OCI-LY1 (cell line): ENCODE results near the gene CD84.

ENCODE experiments used
- H2AFZ ChIP-seq: fragments of 200-600 bp; sonication (generic), shearing (Covaris generic); 2 replicates; pipeline ENCODE4 v1.6.0; 2014; ENCODE audit warnings: antibody characterized with exemption, mild to moderate bottlenecking, low read length
- H3F3A ChIP-seq: fragments of 200-600 bp; sonication (generic), shearing (Covaris generic); 2 replicates; pipeline ENCODE4 v1.6.0; 2014; ENCODE audit warnings: mild to moderate bottlenecking, antibody characterized with exemption, low read length, moderate library complexity; ENCODE audit not compliant: insufficient read depth
- H3K27ac ChIP-seq: fragments of 200-600 bp; sonication (generic); 2 replicates; pipeline ENCODE4 v1.5.1; 2014; ENCODE audit warnings: low read length, mixed run types, mild to moderate bottlenecking, low read depth; ENCODE audit not compliant: poor library complexity, severe bottlenecking
- H3K27me3 ChIP-seq: fragments of 200-600 bp; sonication (generic); 2 replicates; pipeline ENCODE4 v1.6.0; 2014; ENCODE audit warnings: antibody characterized with exemption, mild to moderate bottlenecking, low read length, moderate library complexity; ENCODE audit not compliant: insufficient read depth
- H3K36me3 ChIP-seq: fragments of 200-600 bp; sonication (generic); 2 replicates; pipeline ENCODE4 v1.6.1; 2014; ENCODE audit warnings: mild to moderate bottlenecking, antibody characterized with exemption, low read length, moderate library complexity, mixed read lengths; ENCODE audit not compliant: insufficient read depth
- H3K4me1 ChIP-seq: fragments of 200-600 bp; sonication (generic); 2 replicates; pipeline ENCODE4 v1.5.1; 2014; ENCODE audit warnings: mild to moderate bottlenecking, low read length, moderate library complexity; ENCODE audit not compliant: insufficient read depth, severe bottlenecking
- H3K4me2 ChIP-seq: fragments of 200-600 bp; sonication (generic), shearing (Covaris generic); 2 replicates; pipeline ENCODE4 v1.6.1; 2014; ENCODE audit warnings: low read length
- H3K4me3 ChIP-seq: fragments of 200-600 bp; sonication (generic); 2 replicates; pipeline ENCODE4 v1.5.1; 2014; ENCODE audit warnings: low read length, low read depth, mild to moderate bottlenecking, mixed read lengths; ENCODE audit not compliant: poor library complexity, severe bottlenecking
- H3K79me2 ChIP-seq: fragments of 200-600 bp; shearing (Covaris generic); 2 replicates; pipeline ENCODE4 v1.6.1; 2016; ENCODE audit warnings: mixed run types, low read length, mixed read lengths; ENCODE audit not compliant: insufficient read depth
- H3K9ac ChIP-seq: fragments of 200-600 bp; sonication (generic), shearing (Covaris generic); 2 replicates; pipeline ENCODE4 v1.6.1; 2014; ENCODE audit warnings: mild to moderate bottlenecking, low read length, mixed read lengths
- H3K9me2 ChIP-seq: fragments of 200-600 bp; sonication (generic), shearing (Covaris generic); 2 replicates; pipeline ENCODE4 v1.6.1; 2014; ENCODE audit warnings: low read depth, mild to moderate bottlenecking, low read length, mixed read lengths
- H3K9me3 ChIP-seq: fragments of 200-600 bp; shearing (Covaris generic); 2 replicates; pipeline ENCODE4 v1.6.1; 2014; ENCODE audit warnings: low read length, mixed read lengths
- H4K20me1 ChIP-seq: fragments of 200-600 bp; sonication (generic), shearing (Covaris generic); 2 replicates; pipeline ENCODE4 v1.6.0; 2016; ENCODE audit warnings: mild to moderate bottlenecking, low read length; ENCODE audit not compliant: insufficient read depth
- CTCF ChIP-seq: fragments of 200-600 bp; sonication (generic), shearing (Covaris generic); IDR thresholded peaks from 2 replicates; pipeline ENCODE4 v1.5.1; 2017; ENCODE audit warnings: mild to moderate bottlenecking, antibody characterized with exemption, low read length, moderate library complexity, mixed read lengths
- EZH2 ChIP-seq: fragments of 200-600 bp; sonication (generic), shearing (Covaris generic); IDR thresholded peaks from 2 replicates; pipeline ENCODE4 v1.8.0; 2017; ENCODE audit warnings: borderline replicate concordance, mixed run types, mild to moderate bottlenecking, antibody characterized with exemption, low read length, moderate library complexity, mixed read lengths

The CD84 gene

GRCh38 chr1:160608941-160609340 lies 29.6 kb upstream of the CD84 start:
- Histone ChIP-seq H3K9me2 (no peaks in the 10 kb centered on the region), H3K36me3 (no peaks in the 10 kb centered on the region), H3K27me3 (no peaks in the 10 kb centered on the region), H3K4me3 (no peak overlapping the region), H3F3A (no peaks in the 10 kb centered on the region), H3K9me3 (no peaks in the 10 kb centered on the region), H3K4me2 (no peak overlapping the region), H4K20me1 (no peaks in the 10 kb centered on the region), H3K9ac (no peak overlapping the region), H3K27ac (no peak overlapping the region), H2AFZ (no peak overlapping the region), H3K4me1 (peaks cover 46% of the 10 kb centered on the region), H3K79me2 (no peaks in the 10 kb centered on the region)
- no peak for TF ChIP-seq CTCF
- TF ChIP-seq EZH2 = no peak

- Histone ChIP-seq H3K9me2 (no peaks in the 10 kb centered on the region), H3K9ac (no peak overlapping the region), H3K27ac (no peak overlapping the region), H3K27me3 (no peaks in the 10 kb centered on the region), H3K36me3 (no peaks in the 10 kb centered on the region), H4K20me1 (no peaks in the 10 kb centered on the region), H3K79me2 (no peaks in the 10 kb centered on the region), H3K4me2 (no peak overlapping the region), H3F3A (no peaks in the 10 kb centered on the region), H2AFZ (no peak overlapping the region), H3K4me1 (peaks cover 46% of the 10 kb centered on the region), H3K9me3 (no peaks in the 10 kb centered on the region), H3K4me3 (no peak overlapping the region)
- TF ChIP-seq EZH2 = no peak
- TF ChIP-seq CTCF = no peak
Observed at GRCh38 chr1:160608514-160608913, 29.2 kb upstream of the CD84 start.

GRCh38 chr1:160608057-160608456 lies 28.8 kb upstream of the CD84 start:
- no peaks in the 10 kb centered on the region for H3K9me2 ChIP-seq
- no peak overlapping the region for H2AFZ ChIP-seq
- H3K4me2 ChIP-seq = no peak overlapping the region
- peak overlapping the region; percentile 17; the same call in 1 of the 2 replicates for H3K9ac ChIP-seq
- no peaks in the 10 kb centered on the region for H3K27me3 ChIP-seq
- TF ChIP-seq EZH2 (no peak), CTCF (no peak)
- H3K36me3 ChIP-seq = no peaks in the 10 kb centered on the region
- peak overlapping the region; percentile 5 for H3K27ac ChIP-seq
- H3K4me1 ChIP-seq = peaks cover 46% of the 10 kb centered on the region
- H3K4me3 ChIP-seq = no peak overlapping the region
- no peaks in the 10 kb centered on the region for H3K9me3 ChIP-seq
- no peaks in the 10 kb centered on the region for H4K20me1 ChIP-seq
- no peaks in the 10 kb centered on the region for H3K79me2 ChIP-seq
- H3F3A ChIP-seq = no peaks in the 10 kb centered on the region
